Kidney epithelial cell (primary cell): Measurements from ENCODE around the gene CD1B. TPM values are rescaled to one million over a fixed set of nuclear protein-coding genes. Genes with fewer than 3 reads are reported as not detected.
"Not testable (repeated sequence)": the region's sequence is repeated elsewhere in the genome, so short reads cannot be mapped to it uniquely, and the experiment has no call there.

Experiments used
- DNase-seq: peaks from one replicate; pipeline ENCODE4 v3.0.0-alpha.2; 2010; ENCODE audit warnings: low read depth
- H3K27me3 ChIP-seq: 2 replicates; pipeline ENCODE4 v1.6.0; 2011; ENCODE audit warnings: low read length; ENCODE audit not compliant: control insufficient read depth, insufficient read depth
- H3K36me3 ChIP-seq: 2 replicates; pipeline ENCODE4 v1.5.1; 2011; ENCODE audit warnings: low read length; ENCODE audit not compliant: control insufficient read depth, insufficient read depth
- H3K4me3 ChIP-seq: 2 replicates; pipeline ENCODE4 v1.5.1; 2011; ENCODE audit warnings: low read depth, mild to moderate bottlenecking, control low read depth, low read length
- CTCF ChIP-seq: IDR thresholded peaks from 2 replicates; pipeline ENCODE4 v1.5.1; 2011; ENCODE audit warnings: mild to moderate bottlenecking, moderate library complexity, low read length, control low read depth, inconsistent platforms; ENCODE audit not compliant: insufficient read depth, poor library complexity, severe bottlenecking
- total RNA-seq: library from RNA; depleted of rRNA; stranded (reverse); fragments of >200 nt; gene quantifications from 2 replicates; pipeline ENCODE4 v1.2.3, GENCODE V29; 2015

Gene CD1B
- total RNA-seq, 1 donor from 2014 or later: not detected

- no peak for TF ChIP-seq CTCF
- no peak for DNase-seq
- H3K4me3 ChIP-seq: no peak overlapping the region
- H3K36me3 ChIP-seq: no peaks in the 10 kb centered on the region
- no peaks in the 10 kb centered on the region for H3K27me3 ChIP-seq
Measured at GRCh38 chr1:158286487-158286886, 44.8 kb downstream of the CD1B start.

GRCh38 chr1:158285756-158286241, 45.5 kb downstream of the CD1B start:
- peak; percentile 28 for DNase-seq
- H3K27me3 ChIP-seq: no peaks in the 10 kb centered on the region
- no peak overlapping the region for H3K4me3 ChIP-seq
- no peak for TF ChIP-seq CTCF
- no peaks in the 10 kb centered on the region for H3K36me3 ChIP-seq

GRCh38 chr1:158283965-158284364, 47.4 kb downstream of the CD1B start:
- no peak for DNase-seq

GRCh38 chr1:158282421-158282820, 48.9 kb downstream of the CD1B start:
- H3K4me3 ChIP-seq, H3K27me3 ChIP-seq, DNase-seq, H3K36me3 ChIP-seq: not testable (repeated sequence)

More at GRCh38 chr1:158283965-158284364, 47.4 kb downstream of the CD1B start:
- H3K4me3 ChIP-seq: no peak overlapping the region
- no peaks in the 10 kb centered on the region for H3K36me3 ChIP-seq
- H3K27me3 ChIP-seq: no peaks in the 10 kb centered on the region
- TF ChIP-seq CTCF: no peak

Other genes starting within 250 kb of the CD1B start
- 0.34 and 0.67 TPM in 2 replicates for gene CD1D, start 150.6 kb downstream of the CD1B start, total RNA-seq
- gene CD1A, start 77.1 kb downstream of the CD1B start, total RNA-seq: not detected in 2 replicates
- gene CD1C, start 41.6 kb downstream of the CD1B start, total RNA-seq: not detected in 2 replicates
- gene CD1E, start 22.4 kb upstream of the CD1B start, total RNA-seq: not detected in 2 replicates
- not detected in 2 replicates for gene OR10T2, start 67.9 kb upstream of the CD1B start, total RNA-seq
- gene OR10K2, start 94.7 kb upstream of the CD1B start, total RNA-seq: not detected in 2 replicates
- not detected in 2 replicates for gene OR10K1, start 130.3 kb upstream of the CD1B start, total RNA-seq
- gene OR10R2, start 140.7 kb upstream of the CD1B start, total RNA-seq: not detected in 2 replicates
- gene OR6Y1, start 222.9 kb upstream of the CD1B start, total RNA-seq: not detected in 2 replicates
- not detected in 2 replicates for gene OR6P1, start 239.0 kb upstream of the CD1B start, total RNA-seq
- gene OR10X1, start 248.4 kb upstream of the CD1B start, total RNA-seq: not detected in 2 replicates